Stimulated activated CD8-positive, alpha-beta memory T cell treated with anti-CD3 and anti-CD28 coated beads, Interleukin-2, amount 100 ng/mL, for 48 hours (primary cell): ENCODE results near the gene SUPT5H.
"Not testable (repeated sequence)": the region's sequence is repeated elsewhere in the genome, so short reads cannot be mapped to it uniquely, and the experiment has no call there.

Experiments used
- DNase-seq, 2 donors: peaks; one replicate each; pipeline ENCODE4 v3.0.0-alpha.2; 2020; ENCODE audit warnings: low read depth in 2 of 2

The SUPT5H gene

DNA sequence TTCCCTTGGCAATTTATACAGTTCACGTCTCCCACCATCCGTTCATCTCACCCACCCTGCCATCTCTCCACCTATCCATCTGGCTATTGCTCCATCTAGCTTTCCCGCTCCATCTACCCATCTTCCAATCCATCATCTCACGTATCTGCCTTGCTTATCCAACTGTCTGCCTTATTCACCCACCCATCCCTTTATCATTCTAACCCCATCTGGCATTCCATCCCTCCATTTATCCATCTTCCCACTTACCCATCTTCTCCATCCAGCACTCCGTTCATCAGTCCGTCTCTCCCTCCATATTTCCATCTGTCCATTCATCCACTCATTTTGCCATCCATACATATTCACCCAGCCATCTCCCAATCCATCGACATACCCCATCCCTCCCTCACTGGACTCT is 19.6 kb upstream of the SUPT5H start:
- no peak for DNase-seq

DNA sequence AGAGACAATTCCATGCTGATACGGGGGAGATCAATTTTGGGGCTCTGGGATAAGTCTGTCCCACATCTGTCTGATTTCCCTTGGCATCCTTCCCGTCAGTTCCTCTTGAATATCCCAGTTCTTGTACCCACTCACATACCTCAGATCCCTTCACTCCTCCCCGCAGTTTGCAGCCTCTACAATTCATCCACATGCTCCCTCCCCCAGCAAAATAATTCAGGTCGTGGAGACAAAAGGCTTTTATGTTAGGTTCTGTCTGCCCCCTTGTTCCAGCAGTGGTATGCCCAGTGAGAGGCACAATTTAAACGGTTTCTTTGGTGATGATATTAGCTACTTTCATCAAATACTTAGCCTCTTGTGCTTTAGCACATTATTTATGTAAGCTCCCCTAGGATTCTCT is 19.2 kb upstream of the SUPT5H start:
- DNase-seq: no peak

DNA sequence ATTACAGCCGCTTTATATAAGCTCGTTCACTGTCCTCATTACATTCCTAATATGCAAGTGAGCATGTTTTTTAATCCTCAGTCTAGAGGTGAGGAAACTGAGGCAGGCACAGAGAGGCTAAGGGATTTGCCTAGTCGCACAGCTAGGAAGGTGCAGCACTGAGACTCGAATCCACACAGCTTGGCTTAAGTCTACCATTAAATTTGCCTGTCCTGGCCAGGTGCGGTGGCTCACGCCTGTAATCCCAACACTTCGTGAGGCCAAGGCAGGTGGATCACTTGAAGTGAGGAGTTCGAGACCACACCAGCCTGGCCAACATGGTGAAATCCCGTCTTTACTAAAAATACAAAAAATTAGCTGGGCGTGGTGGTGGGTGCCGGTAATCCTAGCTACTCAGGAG is 17.7 kb upstream of the SUPT5H start:
- DNase-seq: no peak

DNA sequence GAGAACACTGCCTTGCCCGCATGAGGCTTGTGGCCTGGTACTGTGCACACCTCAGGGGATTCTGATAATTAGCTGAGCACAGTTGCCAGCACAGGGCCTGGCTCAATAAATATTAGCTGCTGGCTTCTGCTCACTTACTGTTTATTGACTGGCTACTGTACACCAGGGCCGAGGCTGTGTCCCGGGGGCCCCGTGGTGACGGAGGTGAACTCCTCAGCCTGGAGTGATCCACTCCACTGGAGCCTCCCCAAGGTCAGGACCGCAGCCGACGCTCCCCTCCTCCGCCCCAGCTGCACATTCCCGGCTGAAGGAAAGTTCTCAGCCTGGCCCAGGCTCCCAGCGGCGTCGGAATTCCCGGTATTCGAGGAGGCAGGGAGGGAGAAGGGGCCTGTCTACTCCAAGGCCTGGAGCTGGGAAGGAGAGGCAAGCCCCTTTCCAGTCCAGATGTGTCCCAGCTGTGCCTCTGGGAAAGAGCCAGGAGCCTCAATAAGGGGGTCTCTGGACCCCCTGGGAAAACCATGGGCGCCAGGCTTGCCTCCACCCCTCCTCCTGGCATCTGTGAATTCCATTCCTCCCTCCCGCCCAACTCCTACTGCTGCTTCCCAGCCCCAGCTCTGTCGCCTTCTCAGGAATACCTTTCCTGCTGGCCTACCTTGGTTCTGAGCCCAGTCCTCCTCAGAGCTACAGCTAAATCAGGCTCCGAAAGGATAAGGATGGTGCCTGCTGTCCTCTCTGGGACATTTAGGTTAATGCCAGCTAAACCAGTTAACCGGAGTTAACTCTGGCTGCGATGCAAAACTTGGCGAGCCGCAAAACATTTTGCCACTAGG is 16.9 kb upstream of the SUPT5H start:
- DNase-seq: no peak

DNA sequence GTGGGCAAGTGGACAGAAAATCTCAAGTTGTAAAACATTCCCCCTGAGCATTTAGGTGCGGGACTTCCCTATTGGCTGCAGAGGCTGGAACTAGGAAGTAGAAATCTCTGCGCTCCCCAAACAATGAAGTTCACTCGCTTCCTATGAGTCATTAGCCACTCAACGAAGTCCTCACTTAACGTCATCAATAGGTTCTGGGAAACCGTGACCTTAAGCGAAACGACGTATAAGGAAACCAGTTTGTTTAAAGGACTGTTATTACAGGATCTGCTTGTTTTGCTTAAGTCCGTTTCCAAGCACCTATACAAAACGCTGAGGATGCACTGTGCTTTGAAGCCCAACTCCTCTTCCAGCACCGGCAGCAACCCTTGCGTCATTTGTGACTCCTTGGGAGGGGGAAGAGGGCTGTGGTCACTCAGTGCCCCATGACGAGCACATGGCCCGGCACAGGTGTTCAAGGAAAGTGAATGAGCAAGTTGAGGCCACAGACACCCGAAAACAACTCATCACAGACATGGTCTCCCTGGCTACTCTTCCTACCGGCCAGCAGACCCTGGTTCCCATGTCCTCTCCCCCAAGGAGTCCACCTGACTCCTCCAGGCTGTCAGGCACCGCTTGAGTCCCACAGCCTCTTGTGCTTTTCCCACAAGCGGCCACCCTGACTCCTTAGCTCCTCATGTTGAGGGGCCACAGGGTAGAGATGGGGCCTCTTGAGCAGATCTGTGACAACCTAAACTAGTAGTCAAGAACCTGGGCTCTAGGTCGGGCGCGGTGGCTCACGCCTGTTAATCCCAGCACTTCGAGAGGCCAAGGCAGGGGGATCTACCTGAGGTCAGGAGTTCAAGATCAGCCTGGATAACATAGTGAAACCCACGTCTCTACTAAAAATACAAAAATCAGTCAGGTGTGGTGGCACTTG is 14.4 kb upstream of the SUPT5H start:
- peak in 1 of 2 donors; percentile 60 for DNase-seq

DNA sequence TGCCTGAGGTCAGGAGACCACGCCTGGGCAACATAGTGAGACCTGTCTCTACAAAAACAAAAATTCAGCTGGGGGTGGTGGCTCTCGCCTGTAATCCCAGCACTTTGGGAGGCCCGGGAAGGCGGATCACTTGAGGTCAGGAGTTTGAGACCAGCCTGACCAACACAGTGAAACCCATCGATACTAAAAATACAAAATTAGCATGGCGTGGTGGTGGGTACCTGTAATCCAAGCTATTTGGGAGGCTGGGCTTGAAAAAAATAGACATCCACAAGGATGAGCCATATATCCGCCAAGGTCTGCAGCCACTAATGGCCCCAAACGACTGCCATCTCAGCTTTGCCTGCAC is 12.7 kb upstream of the SUPT5H start:
- DNase-seq: no peak

DNA sequence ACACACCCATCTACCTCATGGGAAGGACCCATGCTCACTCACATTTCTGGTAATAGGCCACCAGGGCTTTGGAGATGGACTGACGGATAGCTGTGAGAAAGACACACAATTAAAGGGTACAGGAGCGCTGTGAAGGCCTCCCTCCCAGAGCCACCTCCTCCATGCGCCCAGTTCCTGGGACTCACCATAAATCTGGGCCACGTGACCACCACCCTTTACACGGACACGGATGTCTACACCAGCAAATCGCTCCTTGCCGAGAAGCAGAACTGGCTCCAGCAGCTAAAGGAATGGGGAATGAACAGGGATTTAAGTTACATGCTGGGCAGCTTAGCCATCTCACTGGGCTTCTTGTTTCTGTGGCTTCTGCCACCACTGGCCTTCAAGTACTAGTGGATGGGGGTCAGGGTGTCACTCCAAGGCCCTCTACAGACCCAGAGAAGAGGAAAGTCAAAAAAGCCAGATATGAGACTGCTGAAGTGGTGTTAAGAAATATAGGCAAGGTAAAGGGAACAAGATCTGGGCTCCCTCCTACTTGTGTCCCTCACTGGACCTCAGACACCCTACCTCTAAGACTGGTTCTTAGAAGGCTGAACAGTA is 11.8 kb upstream of the SUPT5H start:
- DNase-seq: no peak

DNA sequence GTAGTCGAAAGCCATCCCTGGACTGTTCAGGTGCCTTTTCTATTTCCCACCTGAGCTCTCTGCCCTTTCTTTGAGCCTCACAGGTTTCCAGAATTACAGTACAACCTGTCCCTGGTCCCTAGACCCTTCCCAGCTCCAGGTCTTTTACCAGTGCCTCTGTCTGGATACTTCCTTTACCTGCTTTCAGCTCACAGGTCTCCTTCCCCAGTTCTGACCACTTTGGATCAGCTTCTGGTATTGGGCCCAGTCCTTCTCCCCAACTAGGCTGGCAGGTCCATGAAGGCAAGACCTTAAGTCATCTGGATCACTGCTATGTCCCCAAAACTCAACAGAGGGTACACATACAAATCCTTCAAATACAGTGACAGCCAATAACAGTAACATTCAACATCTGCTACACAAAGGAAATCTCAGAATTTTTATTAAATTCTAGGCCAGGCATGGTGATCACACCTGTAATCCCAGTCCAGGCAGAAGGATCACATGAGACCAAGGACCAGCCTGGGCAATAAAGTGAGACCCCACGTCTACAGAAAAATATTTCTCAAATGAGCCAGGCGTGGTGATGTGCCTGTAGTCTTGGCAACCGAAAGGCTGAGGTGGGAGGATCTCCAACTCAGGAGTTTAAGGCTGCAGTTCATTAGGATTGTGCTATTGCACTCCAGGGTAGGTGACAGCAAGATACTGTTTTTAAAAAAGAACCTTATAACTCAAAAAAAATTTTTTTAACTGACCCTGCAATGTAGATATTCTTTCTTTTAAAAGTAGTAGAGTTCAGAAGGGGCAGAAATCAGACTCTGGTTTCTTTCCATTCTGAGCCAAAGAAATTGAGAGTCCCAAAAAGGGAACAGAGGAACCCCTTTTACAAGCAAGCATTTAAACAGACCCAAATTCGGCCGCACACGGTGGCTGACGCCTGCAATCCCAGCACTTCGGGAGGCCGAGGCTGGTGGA is 11.0 kb upstream of the SUPT5H start:
- DNase-seq: no peak

DNA sequence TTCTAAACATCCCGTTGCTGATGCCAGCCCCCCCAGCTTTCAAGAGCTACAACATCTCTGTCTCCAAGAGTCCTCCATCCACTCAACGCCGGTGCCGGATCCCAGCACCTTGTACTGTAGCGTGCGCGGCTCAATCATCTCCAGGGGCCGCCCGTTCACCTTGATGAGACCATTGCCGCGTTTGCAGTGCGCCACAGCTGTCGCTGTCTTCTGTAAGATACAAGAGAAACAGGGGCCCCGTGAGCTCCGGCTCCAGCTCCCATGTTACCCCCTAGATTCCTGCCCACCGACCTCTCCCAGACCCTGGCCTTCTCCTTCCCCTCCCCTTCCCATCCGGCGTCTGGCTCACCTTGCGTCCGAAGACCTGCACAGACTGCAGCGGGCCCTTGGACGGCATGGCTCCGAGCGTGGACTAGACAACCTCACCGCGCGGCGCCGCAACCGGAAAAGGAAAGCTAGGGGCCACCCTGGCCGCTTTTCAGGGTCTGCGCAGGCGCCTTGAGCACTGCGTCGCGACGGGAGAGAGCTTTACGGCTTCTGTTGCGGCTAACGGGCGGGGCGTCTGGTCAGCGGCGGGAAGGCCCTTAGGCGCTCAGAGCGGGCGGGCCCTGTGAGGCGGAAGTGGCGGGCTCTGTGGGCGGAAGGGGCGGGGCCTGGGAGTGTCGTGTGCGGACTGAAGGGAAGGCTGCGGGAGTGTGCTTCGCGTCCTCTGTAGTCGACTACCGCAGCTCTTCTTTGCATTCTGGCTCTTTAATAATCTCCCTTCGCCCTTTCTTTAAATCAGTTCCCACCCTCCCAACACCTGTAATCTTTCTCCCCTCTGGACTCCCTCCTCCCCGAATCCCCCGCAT is 9.7 kb upstream of the SUPT5H start, which contains the start of gene RPS16:
RPS16 (minus strand) TSS at position 451 of the 851 bp plus-strand sequence; CDS start at position 397, 54 bp downstream.
- peak; percentile 99 to 100 for DNase-seq

DNA sequence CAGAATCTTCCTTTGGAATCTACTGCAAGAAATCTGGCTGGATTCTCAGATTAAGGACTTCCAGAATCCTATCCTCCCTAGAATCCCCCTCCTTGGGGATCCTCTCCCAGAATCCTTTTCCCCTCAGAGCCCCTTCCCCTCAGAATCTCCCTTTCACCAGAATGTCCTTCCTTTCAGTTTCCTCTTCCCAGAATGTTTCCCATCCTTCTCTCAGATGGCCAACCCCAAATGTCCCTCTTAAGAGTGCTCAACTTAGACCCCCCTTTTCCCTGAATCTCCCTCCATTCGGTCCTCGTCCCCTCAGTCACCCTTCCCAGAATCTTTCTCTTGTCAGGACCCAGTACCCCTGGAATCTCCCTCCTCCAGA is 9.0 kb upstream of the SUPT5H start:
- DNase-seq: no peak

DNA sequence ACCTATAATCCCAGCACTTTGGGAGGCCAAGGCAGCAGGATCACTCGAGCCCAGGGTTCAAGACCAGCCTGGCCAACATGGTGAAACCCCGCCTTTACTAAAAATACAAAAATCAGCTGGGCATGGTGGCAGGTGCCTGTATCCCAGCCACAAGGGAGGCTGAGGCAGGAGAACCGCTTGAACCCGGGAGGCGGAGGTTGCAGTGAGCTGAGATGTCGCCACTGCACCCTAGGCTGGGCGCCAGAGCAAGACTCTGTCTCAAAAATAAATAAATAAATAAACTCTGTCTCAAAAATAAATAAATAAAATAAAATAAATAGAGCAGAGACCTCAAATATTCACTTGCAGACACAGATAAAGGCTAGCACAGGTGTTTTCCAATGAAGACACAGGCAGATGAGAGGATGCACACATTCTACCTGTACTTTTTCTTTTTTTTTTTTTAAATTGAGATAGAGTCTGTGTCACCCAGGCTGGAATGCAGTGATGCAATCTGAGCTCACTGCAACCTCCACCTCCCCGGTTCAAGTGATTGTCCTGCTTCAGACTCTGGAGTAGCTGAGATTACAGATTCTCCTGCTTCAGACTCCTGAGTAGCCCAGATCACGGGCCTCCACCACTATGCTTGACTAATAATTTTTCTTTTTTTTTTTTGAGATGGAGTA is 7.0 kb upstream of the SUPT5H start:
- DNase-seq: no peak

DNA sequence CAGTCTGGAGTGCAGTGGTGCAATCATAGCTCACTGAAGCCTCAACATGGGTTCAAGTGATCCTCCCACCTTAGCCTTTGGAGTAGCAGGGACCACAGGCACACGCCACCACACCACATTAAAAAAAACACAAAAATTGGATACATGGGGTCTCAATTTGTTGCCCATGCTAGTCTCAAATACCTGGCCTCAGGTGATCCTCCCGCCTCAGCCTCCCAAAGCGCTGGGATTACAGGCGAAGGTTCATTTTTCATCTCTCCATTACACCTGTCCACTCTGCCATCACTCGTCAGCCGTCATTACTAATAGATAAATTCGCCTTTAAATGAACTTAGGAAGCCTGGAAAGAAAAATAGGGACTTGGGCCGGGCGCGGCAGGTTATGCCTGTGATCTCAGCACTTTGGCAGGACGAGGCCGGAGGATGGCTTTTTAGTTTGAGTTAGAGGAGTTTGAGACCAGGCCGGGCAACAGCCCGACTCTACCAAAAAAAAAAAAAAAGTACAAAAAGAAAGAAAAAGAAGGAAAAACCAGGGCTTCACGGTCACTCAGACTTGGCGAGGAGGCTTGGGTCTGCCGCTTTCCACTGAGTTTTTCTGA is 685 bp upstream of the SUPT5H start:
- no peak for DNase-seq

DNA sequence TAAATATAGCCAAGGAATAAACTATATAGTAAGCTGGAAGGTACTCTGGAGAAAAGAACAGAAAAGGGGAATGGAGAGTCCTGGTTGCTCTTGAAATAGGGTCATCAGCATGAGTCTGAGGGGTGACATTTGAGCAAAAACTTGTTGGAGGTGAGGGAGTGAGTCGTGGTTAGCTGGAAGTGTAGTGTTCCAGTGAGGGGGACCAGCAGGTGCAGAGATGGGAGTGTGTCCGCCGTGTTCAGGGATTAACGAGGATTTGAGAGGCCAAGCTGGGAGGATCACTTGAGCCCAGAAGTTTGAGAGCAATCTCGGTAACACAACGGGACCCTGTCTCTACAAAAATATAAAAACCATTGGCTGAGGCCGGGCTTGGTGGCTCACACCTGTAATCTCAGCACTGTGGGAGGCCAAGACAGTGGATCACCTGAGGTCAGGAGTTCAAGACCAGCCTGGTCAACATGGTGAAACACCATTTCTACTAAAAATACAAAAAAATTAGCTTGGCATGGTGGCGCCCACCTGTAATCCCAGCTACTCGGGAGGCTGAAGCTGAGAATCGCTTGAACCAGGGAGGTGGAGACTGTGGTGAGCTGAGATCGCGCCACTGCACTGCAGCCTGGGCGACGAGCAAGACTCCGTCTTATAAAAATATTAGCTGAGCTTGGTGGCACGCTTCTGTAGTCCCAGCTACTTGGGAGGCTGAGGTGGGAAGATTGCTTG is 1.1 kb downstream of the SUPT5H start:
- DNase-seq: no peak

DNA sequence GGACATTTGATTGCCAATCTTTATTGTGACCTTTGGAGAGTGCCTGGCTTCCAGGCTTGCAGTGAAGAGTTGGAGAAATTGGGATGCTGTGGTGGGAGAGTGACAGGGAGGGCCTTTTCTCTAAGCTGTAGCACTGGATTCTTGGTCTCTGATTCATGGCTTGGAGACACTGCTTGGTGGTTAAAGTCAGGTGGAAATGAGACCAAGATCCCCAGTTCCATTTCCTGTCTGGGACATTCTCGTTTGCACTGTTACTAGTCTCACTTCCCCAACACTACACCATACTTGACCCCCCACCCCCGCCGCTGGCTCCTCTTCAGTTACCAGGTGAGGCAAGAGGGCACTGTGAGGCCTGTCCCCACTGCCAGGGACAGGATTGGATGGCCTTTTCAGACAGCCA is 2.9 kb downstream of the SUPT5H start:
- DNase-seq: peak in 1 of 2 donors; percentile 23

DNA sequence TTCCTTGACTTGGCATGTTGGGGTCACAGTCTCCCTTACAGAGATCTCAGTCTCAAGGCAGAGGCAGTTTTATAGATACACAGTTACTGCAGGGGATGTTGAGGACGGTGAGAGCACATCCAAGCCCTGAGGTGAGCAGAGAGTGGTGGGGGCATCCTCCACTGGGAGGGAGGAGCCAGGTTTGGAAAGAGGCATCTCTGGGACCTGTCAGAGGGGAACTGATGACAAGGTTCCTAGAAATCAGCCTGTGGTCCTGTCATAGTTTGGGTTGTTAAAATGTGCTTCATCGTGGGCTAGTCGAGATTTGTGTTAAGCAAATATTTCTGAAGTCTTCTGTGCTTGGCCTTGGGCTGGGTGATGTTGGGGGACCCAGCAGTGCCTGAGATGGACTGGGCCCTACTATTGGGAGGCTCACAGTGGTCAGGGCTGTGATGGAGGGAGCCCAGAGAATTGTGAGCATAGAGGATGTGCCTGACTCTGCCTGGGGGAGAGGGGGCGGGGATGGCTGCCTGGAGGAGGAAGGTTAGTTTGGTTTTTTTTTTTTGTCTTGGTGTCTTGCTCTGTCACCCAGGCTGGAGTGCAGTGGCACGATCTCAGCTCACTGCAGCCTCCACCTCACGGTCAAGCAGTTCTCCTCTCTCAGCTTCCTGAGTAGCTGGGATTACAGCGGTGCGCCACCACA is 3.9 kb downstream of the SUPT5H start:
- DNase-seq: no peak

DNA sequence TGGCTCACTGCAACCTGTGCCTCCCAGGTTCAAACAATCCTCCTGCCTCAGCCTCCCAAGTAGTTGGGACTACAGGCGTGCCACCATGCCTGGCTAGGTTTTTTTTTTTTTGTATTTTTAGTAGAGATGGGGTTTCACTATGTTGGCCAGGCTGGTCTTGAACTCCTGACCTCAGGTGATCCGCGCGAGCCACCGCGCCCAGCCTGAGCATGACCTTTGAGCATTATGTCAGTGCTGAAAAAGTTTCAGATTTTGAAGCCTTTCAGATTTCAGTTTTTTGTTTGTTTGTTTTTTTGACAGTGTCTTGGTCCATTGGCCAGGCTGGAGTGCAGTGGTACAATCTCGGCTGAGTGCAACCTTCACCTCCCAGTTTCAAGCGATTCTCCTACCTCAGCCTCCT is 5.9 kb downstream of the SUPT5H start:
- DNase-seq: not testable (repeated sequence)

DNA sequence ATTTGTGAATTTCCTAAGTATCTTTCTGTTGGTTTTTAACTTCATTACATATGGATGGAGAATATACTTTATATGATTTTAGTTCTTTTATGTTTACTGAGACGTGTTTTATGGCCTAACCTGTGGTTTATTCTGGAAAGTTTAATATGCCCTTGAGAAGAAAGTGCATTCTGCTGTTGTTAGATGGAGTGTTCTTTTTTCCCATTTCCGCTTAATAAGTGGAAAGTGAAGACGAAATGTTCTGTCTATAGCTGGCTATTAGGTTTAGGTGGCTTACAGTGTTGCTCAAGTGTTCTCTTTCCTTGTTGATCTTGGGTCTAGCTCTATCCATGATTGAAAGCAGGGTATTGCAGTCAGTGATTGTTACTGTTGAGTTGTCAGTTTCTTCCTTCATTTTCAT is 18.0 kb downstream of the SUPT5H start:
- no peak for DNase-seq
